Calu3 (cell line): ENCODE measurements around the gene CASP10. TPM values are rescaled to one million over a fixed set of nuclear protein-coding genes. Genes with fewer than 3 reads are reported as not detected.
A peak's percentile ranks its signal among the peaks of the same experiment; 100 is the strongest.

Experiments used
- Bru-seq: library from RNA; stranded (reverse); fragments of 400-500 nt; gene quantifications from one replicate; lab custom pipeline; 2021; lab: Mats Ljungman, UMichigan
- BruChase-seq, 2 experiments: library from RNA; stranded (reverse); fragments of 400-500 nt; gene quantifications; one replicate each; lab custom pipeline; 2021; lab: Mats Ljungman, UMichigan
- BruUV-seq: library from RNA; stranded (reverse); fragments of 400-500 nt; replicated peaks from 2 replicates; lab custom pipeline; 2021; lab: Mats Ljungman, UMichigan
- CTCF ChIA-PET: fragments of 300-600 bp; sonication (Branson Sonifier 250); formaldehyde crosslinking; loops from one replicate; lab custom pipeline; 2022; ENCODE audit warnings: antibody characterized with exemption; lab: Charles Lee
- DNase-seq: peaks from one replicate; pipeline ENCODE4 v3.0.0; 2022
- H3K27ac Mint-ChIP-seq: one replicate; pipeline ENCODE4 v1.8.0; 2022; ENCODE audit warnings: mixed read lengths; ENCODE audit not compliant: unreplicated experiment
- H3K27me3 Mint-ChIP-seq: one replicate; pipeline ENCODE4 v1.8.0; 2022; ENCODE audit warnings: mixed read lengths; ENCODE audit not compliant: unreplicated experiment
- H3K36me3 Mint-ChIP-seq: one replicate; pipeline ENCODE4 v1.8.0; 2022; ENCODE audit warnings: mild to moderate bottlenecking, moderate library complexity, mixed read lengths; ENCODE audit not compliant: insufficient read depth, unreplicated experiment
- H3K4me1 Mint-ChIP-seq: one replicate; pipeline ENCODE4 v1.8.0; 2022; ENCODE audit warnings: mild to moderate bottlenecking, low read depth, mixed read lengths; ENCODE audit not compliant: unreplicated experiment
- H3K4me3 Mint-ChIP-seq: one replicate; pipeline ENCODE4 v1.8.0; 2022; ENCODE audit warnings: mild to moderate bottlenecking, low read depth, moderate library complexity, mixed read lengths; ENCODE audit not compliant: unreplicated experiment
- H3K9me3 Mint-ChIP-seq: one replicate; pipeline ENCODE4 v1.8.0; 2022; ENCODE audit warnings: low read depth, mixed read lengths; ENCODE audit not compliant: unreplicated experiment
- intact Hi-C: fragments of 100-400 bp; cut with micrococcal nuclease; formaldehyde crosslinking; loops from one replicate; pipeline ENCODE4 v1.10.0; 2022; ENCODE audit not compliant: unreplicated experiment
- long read RNA-seq: library from polyadenylated mRNA; stranded (forward); transcript quantifications from one replicate; pipeline ENCODE4 v2.0.0, GENCODE V29; 2022
- total RNA-seq: library from RNA; stranded (reverse); gene quantifications from 2 replicates; pipeline ENCODE4 v1.2.3, GENCODE V29; 2022
- TF ChIP-seq, protein P1 (sequence below): fragments of 200-600 bp; IDR thresholded peaks from one replicate; pipeline ENCODE4 v1.8.0; 2022; ENCODE audit warnings: antibody characterized with exemption; ENCODE audit not compliant: unreplicated experiment

CASP10 gene, protein sequence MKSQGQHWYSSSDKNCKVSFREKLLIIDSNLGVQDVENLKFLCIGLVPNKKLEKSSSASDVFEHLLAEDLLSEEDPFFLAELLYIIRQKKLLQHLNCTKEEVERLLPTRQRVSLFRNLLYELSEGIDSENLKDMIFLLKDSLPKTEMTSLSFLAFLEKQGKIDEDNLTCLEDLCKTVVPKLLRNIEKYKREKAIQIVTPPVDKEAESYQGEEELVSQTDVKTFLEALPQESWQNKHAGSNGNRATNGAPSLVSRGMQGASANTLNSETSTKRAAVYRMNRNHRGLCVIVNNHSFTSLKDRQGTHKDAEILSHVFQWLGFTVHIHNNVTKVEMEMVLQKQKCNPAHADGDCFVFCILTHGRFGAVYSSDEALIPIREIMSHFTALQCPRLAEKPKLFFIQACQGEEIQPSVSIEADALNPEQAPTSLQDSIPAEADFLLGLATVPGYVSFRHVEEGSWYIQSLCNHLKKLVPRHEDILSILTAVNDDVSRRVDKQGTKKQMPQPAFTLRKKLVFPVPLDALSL
- total RNA-seq (21.4 and 22.5 TPM in 2 replicates), Bru-seq, nascent RNA (percentile 79 among the genes with signal in this experiment), BruChase-seq, experiment 1, labeled RNA remaining after a 6-hour chase (percentile 73 among the genes with signal in this experiment), BruChase-seq, experiment 2, labeled RNA remaining after a 2-hour chase (percentile 76 among the genes with signal in this experiment)
- long read RNA-seq, full-length matches to known transcripts: 7 of 17 reads
- long read RNA-seq, partial matches to known transcripts: 1 of 17 reads
- long read RNA-seq, other reads (novel, unspliced or antisense): 9 of 17 reads

DNA sequence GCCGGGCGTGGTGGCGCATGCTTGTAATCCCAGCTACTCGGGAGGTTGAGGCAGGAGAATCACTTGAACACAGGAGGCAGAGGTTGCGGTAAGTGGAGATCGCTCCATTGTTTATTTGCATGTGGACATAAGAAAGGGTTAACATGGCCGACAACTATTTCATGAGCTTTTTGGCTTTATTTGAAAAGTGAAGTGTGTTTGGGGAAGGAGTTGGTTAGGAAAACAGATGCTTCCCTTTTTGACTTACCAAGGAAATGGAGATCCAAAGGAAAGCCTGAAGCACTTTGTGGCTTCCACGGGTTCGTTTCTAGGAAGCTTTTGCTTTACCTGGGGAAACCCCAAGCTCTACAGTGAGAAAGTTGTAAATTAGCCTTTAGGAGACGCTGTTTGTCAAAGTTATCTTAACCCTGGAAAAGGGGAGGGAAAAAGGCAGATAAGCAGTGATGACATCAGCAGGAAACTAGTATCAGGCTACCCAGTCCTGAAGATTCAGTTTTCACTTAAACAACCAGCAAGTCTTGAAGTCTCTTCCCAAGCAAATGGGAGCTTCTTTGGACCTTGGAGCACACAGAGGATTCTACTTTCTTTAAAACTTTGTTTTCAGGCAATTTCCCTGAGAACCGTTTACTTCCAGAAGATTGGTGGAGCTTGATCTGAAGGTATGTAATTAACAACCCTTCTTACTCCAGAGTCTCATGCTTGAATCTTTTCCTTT, at the start of gene CASP10:
TSS of gene CASP10 (plus strand) at position 492 of the 715 bp plus-strand sequence. CDS start 2,637 bp downstream, outside the sequence.
- no TSS peak for BruUV-seq

DNA sequence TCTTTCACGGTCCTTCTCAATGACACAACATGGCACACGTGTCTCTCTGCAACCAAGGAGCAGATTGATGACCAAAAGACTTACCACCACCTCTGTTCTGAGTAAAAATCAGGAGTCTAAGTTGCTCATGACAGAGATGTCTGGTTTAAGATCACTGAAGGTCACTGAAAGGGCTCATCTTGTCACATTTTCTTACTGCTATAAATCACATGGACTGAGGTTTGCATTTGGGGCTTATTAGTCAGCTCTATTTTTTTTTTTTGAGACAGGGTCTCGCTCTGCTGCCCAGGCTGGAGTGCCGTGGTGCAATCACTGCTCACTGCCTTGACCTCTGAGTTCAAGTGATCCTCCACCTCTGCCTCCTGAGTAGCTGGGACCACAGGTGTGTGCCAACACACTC, 47.6 kb upstream of the CASP10 start:
- Mint-ChIP-seq H3K27me3 (no peaks in the 10 kb centered on the region), H3K27ac (peak overlapping the region; percentile 85), H3K36me3 (peaks cover 94% of the 10 kb centered on the region), H3K4me1 (peaks cover 50% of the 10 kb centered on the region), H3K4me3 (no peak overlapping the region), H3K9me3 (no peaks in the 10 kb centered on the region)
- no peak for DNase-seq
- TF ChIP-seq, protein P1, sequence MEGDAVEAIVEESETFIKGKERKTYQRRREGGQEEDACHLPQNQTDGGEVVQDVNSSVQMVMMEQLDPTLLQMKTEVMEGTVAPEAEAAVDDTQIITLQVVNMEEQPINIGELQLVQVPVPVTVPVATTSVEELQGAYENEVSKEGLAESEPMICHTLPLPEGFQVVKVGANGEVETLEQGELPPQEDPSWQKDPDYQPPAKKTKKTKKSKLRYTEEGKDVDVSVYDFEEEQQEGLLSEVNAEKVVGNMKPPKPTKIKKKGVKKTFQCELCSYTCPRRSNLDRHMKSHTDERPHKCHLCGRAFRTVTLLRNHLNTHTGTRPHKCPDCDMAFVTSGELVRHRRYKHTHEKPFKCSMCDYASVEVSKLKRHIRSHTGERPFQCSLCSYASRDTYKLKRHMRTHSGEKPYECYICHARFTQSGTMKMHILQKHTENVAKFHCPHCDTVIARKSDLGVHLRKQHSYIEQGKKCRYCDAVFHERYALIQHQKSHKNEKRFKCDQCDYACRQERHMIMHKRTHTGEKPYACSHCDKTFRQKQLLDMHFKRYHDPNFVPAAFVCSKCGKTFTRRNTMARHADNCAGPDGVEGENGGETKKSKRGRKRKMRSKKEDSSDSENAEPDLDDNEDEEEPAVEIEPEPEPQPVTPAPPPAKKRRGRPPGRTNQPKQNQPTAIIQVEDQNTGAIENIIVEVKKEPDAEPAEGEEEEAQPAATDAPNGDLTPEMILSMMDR: no peak
- CTCF ChIA-PET: no interaction called here
- intact Hi-C loops: no loop called here
- BruUV-seq: no TSS peak

More for the DNA sequence above, at the start of gene CASP10:
- Mint-ChIP-seq H3K27me3 (no peaks in the 10 kb centered on the region), H3K9me3 (no peaks in the 10 kb centered on the region), H3K4me3 (peak within 1 kb of the TSS; percentile 91), H3K27ac (peak within 1 kb of the TSS; percentile 94), H3K36me3 (peaks cover 42% of the 10 kb centered on the region), H3K4me1 (peaks cover 10% of the 10 kb centered on the region)
- intact Hi-C loops: loop anchor here (1.0 to 5.0 kb wide), 3 partner anchors 49 to 296 kb away; partner anchors contain the start of genes NIF3L1 and PPIL3
- TF ChIP-seq, protein P1: peak; percentile 51
- peak; percentile 54 for DNase-seq
- CTCF ChIA-PET: interaction anchor here (0.6 to 2.9 kb wide), 12 partner anchors 11 to 305 kb away, joined by 3 to 61 read pairs (median 4); no protein-coding TSS in a partner anchor

DNA sequence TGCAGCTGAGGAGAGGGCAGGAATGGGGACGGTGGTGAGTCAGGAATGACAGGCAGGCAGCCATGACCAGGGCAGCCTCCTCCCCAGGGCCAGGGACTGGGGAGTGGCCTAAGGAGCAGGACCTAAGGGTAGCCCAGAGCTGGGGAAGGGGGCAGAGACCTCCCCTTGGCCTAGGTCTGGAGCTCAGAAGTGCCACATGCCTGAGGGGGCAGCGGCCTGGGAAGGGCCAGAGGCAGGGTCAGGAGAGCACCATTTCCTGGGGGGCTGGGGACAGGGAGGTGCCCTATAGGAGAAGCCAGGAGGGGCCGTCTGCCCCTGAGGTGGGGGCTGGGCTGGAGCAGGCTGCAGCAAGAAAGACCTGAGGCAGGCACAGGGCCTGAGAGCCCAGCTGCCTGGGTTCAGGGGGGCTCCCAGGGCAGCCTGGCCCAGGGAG, 46.0 kb upstream of the CASP10 start:
- Mint-ChIP-seq H3K36me3 (peaks cover 94% of the 10 kb centered on the region), H3K4me3 (no peak overlapping the region), H3K4me1 (peaks cover 50% of the 10 kb centered on the region), H3K9me3 (no peaks in the 10 kb centered on the region), H3K27me3 (no peaks in the 10 kb centered on the region), H3K27ac (peak overlapping the region; percentile 85)
- TF ChIP-seq, protein P1: no peak
- intact Hi-C loops: no loop called here
- no peak for DNase-seq
- BruUV-seq: no TSS peak
- CTCF ChIA-PET: no interaction called here
